ENCODE measurements around the gene GPC3. TPM values are rescaled to one million over a fixed set of nuclear protein-coding genes. Genes with fewer than 3 reads are reported as not detected.

The GPC3 gene
- total RNA-seq, 1 donor from 2014 or later = 30.4 TPM

GRCh38 chrX:133854290-133854689 is 131.1 kb downstream of the GPC3 start:
- H3K27ac Mint-ChIP-seq (ENCODE audit: unreplicated experiment) = no peak overlapping the region
- no peak overlapping the region for H3K4me3 Mint-ChIP-seq
- no peaks in the 10 kb centered on the region for H3K36me3 Mint-ChIP-seq (ENCODE audit: low read depth)

DNA sequence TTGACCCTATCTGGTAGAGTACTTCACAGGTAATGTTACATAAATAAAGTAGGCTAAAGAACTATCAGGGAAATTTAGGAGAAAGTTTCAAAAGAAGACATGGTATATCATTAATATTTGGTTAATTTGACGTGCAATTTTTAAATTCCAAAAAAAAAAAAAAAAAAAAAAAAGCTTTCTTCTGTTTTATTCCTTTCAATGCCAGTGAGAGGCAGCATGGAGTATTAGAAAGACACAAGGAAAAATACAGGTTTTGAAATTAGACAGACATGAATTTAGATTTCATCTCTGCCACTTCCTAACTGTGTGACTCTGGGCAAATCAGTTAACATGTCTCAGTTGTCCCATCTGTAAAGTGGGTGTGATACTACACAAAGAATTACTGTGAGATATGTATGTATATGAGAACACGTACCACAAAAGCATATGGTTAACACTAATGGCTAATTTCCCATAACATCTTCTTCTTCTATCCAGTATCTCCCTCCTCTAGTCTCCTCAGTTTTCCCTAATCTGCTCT is 132.5 kb downstream of the GPC3 start:
- DNase-seq (ENCODE audit: low read depth, low spot score) = no peak
- peaks cover 2% of the 10 kb centered on the region for H3K4me1 Mint-ChIP-seq
- H3K4me3 Mint-ChIP-seq = no peak overlapping the region
- no peaks in the 10 kb centered on the region for H3K36me3 Mint-ChIP-seq (ENCODE audit: low read depth)
- H3K27me3 Mint-ChIP-seq (ENCODE audit: low read depth) = no peaks in the 10 kb centered on the region
- H3K9me3 Mint-ChIP-seq = no peaks in the 10 kb centered on the region
- TF ChIP-seq, protein P1, sequence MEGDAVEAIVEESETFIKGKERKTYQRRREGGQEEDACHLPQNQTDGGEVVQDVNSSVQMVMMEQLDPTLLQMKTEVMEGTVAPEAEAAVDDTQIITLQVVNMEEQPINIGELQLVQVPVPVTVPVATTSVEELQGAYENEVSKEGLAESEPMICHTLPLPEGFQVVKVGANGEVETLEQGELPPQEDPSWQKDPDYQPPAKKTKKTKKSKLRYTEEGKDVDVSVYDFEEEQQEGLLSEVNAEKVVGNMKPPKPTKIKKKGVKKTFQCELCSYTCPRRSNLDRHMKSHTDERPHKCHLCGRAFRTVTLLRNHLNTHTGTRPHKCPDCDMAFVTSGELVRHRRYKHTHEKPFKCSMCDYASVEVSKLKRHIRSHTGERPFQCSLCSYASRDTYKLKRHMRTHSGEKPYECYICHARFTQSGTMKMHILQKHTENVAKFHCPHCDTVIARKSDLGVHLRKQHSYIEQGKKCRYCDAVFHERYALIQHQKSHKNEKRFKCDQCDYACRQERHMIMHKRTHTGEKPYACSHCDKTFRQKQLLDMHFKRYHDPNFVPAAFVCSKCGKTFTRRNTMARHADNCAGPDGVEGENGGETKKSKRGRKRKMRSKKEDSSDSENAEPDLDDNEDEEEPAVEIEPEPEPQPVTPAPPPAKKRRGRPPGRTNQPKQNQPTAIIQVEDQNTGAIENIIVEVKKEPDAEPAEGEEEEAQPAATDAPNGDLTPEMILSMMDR (conservative IDR thresholded peaks at IDR 0.05) = peak; percentile 36
- H3K27ac Mint-ChIP-seq (ENCODE audit: unreplicated experiment) = no peak overlapping the region

More at GRCh38 chrX:133854290-133854689, 131.1 kb downstream of the GPC3 start:
- Mint-ChIP-seq H3K9me3 (no peaks in the 10 kb centered on the region), H3K27me3 (ENCODE audit: low read depth) (no peaks in the 10 kb centered on the region), H3K4me1 (no peaks in the 10 kb centered on the region)
- TF ChIP-seq, protein P1 (conservative IDR thresholded peaks at IDR 0.05) = no peak
- no peak for DNase-seq (ENCODE audit: low read depth, low spot score)

GRCh38 chrX:133852401-133852800 is 133.0 kb downstream of the GPC3 start:
- Mint-ChIP-seq H3K9me3 (no peaks in the 10 kb centered on the region), H3K27ac (ENCODE audit: unreplicated experiment) (no peak overlapping the region), H3K36me3 (ENCODE audit: low read depth) (no peaks in the 10 kb centered on the region), H3K27me3 (ENCODE audit: low read depth) (no peaks in the 10 kb centered on the region), H3K4me3 (no peak overlapping the region), H3K4me1 (peaks cover 6% of the 10 kb centered on the region)
- TF ChIP-seq, protein P1 (conservative IDR thresholded peaks at IDR 0.05) = no peak
- DNase-seq (ENCODE audit: low read depth, low spot score) = no peak

GRCh38 chrX:133850399-133850798 is 135.0 kb downstream of the GPC3 start:
- no peak overlapping the region for H3K27ac Mint-ChIP-seq (ENCODE audit: unreplicated experiment)
- TF ChIP-seq, protein P1 (conservative IDR thresholded peaks at IDR 0.05) = no peak

DNA sequence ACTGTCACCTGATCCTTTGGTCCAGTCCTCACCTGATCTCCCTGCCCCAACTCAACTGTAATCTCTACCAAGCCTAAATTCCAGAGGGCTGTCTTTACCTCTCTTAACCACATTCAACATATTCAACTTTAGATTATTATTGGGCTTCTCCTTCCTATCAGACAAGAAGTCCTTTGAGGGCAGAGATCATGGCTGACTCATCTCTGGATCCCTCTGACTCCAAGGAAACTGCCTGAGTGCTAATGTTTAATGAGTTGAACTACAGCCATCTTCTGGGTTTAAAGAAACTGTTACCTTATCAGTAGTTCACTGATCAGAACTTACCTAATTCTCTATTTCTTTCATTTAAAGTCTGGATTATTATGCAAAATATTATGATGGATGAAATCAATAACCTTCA is 135.7 kb downstream of the GPC3 start:
- Mint-ChIP-seq H3K9me3 (no peaks in the 10 kb centered on the region), H3K4me1 (peaks cover 18% of the 10 kb centered on the region), H3K4me3 (no peak overlapping the region), H3K27ac (ENCODE audit: unreplicated experiment) (no peak overlapping the region), H3K27me3 (ENCODE audit: low read depth) (no peaks in the 10 kb centered on the region), H3K36me3 (ENCODE audit: low read depth) (no peaks in the 10 kb centered on the region)
- TF ChIP-seq, protein P1 (conservative IDR thresholded peaks at IDR 0.05) = no peak
- DNase-seq (ENCODE audit: low read depth, low spot score) = no peak

More at GRCh38 chrX:133850399-133850798, 135.0 kb downstream of the GPC3 start:
- H3K36me3 Mint-ChIP-seq (ENCODE audit: low read depth) = no peaks in the 10 kb centered on the region
- H3K4me3 Mint-ChIP-seq = no peak overlapping the region
- DNase-seq (ENCODE audit: low read depth, low spot score) = no peak
- peaks cover 11% of the 10 kb centered on the region for H3K4me1 Mint-ChIP-seq
- no peaks in the 10 kb centered on the region for H3K9me3 Mint-ChIP-seq
- H3K27me3 Mint-ChIP-seq (ENCODE audit: low read depth) = no peaks in the 10 kb centered on the region
